ENCODE measurements around the gene OXER1. TPM values are rescaled to one million over a fixed set of nuclear protein-coding genes. Genes with fewer than 3 reads are reported as not detected.

The OXER1 gene
- total and polyA plus RNA-seq, 9 of the 15 experiments (the other 6 are each of a cell fraction or from before 2014, with no cell fraction given): not detected

DNA sequence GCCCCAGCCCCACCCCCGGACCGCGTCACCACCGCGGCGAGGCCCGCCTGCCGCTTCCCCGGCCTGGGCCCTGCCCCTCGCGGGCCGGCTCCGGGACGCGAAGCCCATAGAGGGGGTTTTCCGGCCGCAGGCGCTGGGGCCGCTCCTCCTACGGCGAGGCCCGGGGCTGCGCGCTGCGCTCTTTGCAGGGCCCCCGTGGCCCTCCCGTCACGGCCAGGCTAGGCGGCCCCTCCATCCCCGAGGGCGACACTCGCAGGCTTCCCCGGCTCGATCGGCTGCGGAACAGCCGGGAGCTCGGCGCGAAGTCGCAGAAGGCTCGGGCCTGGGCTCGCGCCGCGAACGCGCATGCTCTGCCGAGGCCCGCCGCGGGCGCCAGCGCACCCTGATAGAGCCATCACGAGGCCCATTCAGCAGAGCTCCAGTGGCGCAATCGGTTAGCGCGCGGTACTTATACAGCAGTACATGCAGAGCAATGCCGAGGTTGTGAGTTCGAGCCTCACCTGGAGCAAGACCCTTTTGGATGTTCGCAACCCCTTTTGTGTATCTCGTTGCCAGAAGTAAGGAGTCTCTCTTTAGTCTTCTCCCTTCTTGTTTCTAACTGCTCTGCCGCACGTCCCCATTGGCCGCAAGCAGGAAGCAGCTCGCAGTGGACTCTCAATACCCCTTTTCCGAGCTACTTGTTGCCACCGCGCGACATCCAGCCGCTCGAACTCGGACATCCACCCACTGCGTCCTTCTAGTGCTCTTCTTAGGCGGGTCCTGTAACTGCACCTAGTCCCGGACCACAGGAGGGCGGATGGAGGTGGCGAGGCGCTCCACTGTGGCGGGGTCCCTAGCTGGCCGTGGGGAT is 46.4 kb upstream of the OXER1 start (continued):
- TF ChIP-seq, protein P1, sequence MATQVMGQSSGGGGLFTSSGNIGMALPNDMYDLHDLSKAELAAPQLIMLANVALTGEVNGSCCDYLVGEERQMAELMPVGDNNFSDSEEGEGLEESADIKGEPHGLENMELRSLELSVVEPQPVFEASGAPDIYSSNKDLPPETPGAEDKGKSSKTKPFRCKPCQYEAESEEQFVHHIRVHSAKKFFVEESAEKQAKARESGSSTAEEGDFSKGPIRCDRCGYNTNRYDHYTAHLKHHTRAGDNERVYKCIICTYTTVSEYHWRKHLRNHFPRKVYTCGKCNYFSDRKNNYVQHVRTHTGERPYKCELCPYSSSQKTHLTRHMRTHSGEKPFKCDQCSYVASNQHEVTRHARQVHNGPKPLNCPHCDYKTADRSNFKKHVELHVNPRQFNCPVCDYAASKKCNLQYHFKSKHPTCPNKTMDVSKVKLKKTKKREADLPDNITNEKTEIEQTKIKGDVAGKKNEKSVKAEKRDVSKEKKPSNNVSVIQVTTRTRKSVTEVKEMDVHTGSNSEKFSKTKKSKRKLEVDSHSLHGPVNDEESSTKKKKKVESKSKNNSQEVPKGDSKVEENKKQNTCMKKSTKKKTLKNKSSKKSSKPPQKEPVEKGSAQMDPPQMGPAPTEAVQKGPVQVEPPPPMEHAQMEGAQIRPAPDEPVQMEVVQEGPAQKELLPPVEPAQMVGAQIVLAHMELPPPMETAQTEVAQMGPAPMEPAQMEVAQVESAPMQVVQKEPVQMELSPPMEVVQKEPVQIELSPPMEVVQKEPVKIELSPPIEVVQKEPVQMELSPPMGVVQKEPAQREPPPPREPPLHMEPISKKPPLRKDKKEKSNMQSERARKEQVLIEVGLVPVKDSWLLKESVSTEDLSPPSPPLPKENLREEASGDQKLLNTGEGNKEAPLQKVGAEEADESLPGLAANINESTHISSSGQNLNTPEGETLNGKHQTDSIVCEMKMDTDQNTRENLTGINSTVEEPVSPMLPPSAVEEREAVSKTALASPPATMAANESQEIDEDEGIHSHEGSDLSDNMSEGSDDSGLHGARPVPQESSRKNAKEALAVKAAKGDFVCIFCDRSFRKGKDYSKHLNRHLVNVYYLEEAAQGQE (IDR thresholded peaks at IDR 0.05; ENCODE audit: borderline replicate concordance): 0 out of 2 replicates have a peak, but pooled peaks have one; percentile 16
- TF ChIP-seq, protein P1 (CRISPR knock-in tag; IDR thresholded peaks at IDR 0.05; ENCODE audit: low read depth): peak; percentile 46; the same call in 1 of the 2 replicates
- no peak for TF ChIP-seq ATF1 (CRISPR knock-in tag; IDR thresholded peaks at IDR 0.05)
- peak; percentile 87 for TF ChIP-seq ATF1 (tag; IDR thresholded peaks at IDR 0.05)
- TF ChIP-seq PHF20 (IDR thresholded peaks at IDR 0.05; ENCODE audit: partially characterized antibody): peak; percentile 68
- TF ChIP-seq CBFB (CRISPR knock-in tag; IDR thresholded peaks at IDR 0.05): peak; percentile 80; the same call in 1 of the 2 replicates
- TF ChIP-seq SAFB (IDR thresholded peaks at IDR 0.05; ENCODE audit: borderline replicate concordance, low read depth, low read length): peak; percentile 45; the same call in 1 of the 2 replicates
- TF ChIP-seq, protein P2, sequence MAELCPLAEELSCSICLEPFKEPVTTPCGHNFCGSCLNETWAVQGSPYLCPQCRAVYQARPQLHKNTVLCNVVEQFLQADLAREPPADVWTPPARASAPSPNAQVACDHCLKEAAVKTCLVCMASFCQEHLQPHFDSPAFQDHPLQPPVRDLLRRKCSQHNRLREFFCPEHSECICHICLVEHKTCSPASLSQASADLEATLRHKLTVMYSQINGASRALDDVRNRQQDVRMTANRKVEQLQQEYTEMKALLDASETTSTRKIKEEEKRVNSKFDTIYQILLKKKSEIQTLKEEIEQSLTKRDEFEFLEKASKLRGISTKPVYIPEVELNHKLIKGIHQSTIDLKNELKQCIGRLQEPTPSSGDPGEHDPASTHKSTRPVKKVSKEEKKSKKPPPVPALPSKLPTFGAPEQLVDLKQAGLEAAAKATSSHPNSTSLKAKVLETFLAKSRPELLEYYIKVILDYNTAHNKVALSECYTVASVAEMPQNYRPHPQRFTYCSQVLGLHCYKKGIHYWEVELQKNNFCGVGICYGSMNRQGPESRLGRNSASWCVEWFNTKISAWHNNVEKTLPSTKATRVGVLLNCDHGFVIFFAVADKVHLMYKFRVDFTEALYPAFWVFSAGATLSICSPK (IDR thresholded peaks at IDR 0.05; ENCODE audit: borderline replicate concordance): no peak
- peak; percentile 82 for TF ChIP-seq NR2C2 (CRISPR knock-in tag; IDR thresholded peaks at IDR 0.05)
- no peak for TF ChIP-seq NR2C2 (tag; IDR thresholded peaks at IDR 0.05)
- TF ChIP-seq PTRF (tag; IDR thresholded peaks at IDR 0.05): no peak
- no peak for TF ChIP-seq NCOA1 (IDR thresholded peaks at IDR 0.05; ENCODE audit: low read depth)
- TF ChIP-seq MTA3 (IDR thresholded peaks at IDR 0.05; ENCODE audit: borderline replicate concordance): peak; percentile 42; the same call in 1 of the 2 replicates
- TF ChIP-seq HDAC8 (tag; IDR thresholded peaks at IDR 0.05): peak; percentile 82
- peak; percentile 44 for TF ChIP-seq POLR3G (IDR thresholded peaks at IDR 0.05; ENCODE audit: extremely low read depth, insufficient read length, insufficient replicate concordance)
- TF ChIP-seq LCOR (CRISPR knock-in tag; IDR thresholded peaks at IDR 0.05): peak; percentile 96
